Measurements from ENCODE around the gene ABHD5. TPM values are rescaled to one million over a fixed set of nuclear protein-coding genes. Genes with fewer than 3 reads are reported as not detected.

The ABHD5 gene
- total and polyA plus RNA-seq, 2 of the 8 experiments (the other 6 are each of a cell fraction or from before 2014, with no cell fraction given), result 10.5 to 16.4 TPM

GRCh38 chr3:43718296-43718695 lies 27.6 kb downstream of the ABHD5 start:
- Histone ChIP-seq H3K9ac (replicated peaks in 1 of 4; ENCODE audit: extremely low read depth in 1 of 4, low read depth in 3 of 4, low read length in 3 of 4) (no peak overlapping the region), H2BK5ac (ENCODE audit: low read depth, low read length) (no peak overlapping the region), H3K4me2 (ENCODE audit: insufficient read depth in 1 of 2, low read depth in 2 of 2, low read length in 2 of 2) (no peak overlapping the region), H3K23me2 (ENCODE audit: low read depth, low read length) (no peaks in the 10 kb centered on the region), H3K27ac (ENCODE audit: low read depth, low read length) (no peak overlapping the region), H2AFZ (ENCODE audit: low read length) (no peak overlapping the region), H3K4ac (replicated peaks; ENCODE audit: insufficient read length, low read depth, low read length) (no peak overlapping the region), H2BK12ac (ENCODE audit: low read depth, low read length) (no peak overlapping the region), H3K4me1 (replicated peaks in 1 of 4; ENCODE audit: control insufficient read depth in 3 of 4, insufficient read depth in 4 of 4, low read length in 3 of 4) (no peaks in the 10 kb centered on the region), H3K79me2 (ENCODE audit: control insufficient read depth in 1 of 2, insufficient read depth in 2 of 2, low read length in 2 of 2) (no peaks in the 10 kb centered on the region), H3K23ac (ENCODE audit: insufficient read length) (no peak overlapping the region), H2AK5ac (ENCODE audit: low read depth, low read length) (no peak overlapping the region), H3K9me3 (ENCODE audit: insufficient read depth in 2 of 2, low read depth in 1 of 2, low read length in 1 of 2) (no peaks in the 10 kb centered on the region), H4K5ac (ENCODE audit: insufficient read length, low read depth, low read length) (no peak overlapping the region), H3K27me3 (replicated peaks in 1 of 4; ENCODE audit: control insufficient read depth in 3 of 4, extremely low read depth in 1 of 4, insufficient read depth in 3 of 4, low read length in 3 of 4) (no peaks in the 10 kb centered on the region), H3K36me3 (ENCODE audit: control insufficient read depth in 2 of 4, insufficient read depth in 4 of 4, low read length in 3 of 4) (peaks cover 0 to 11% (median 3%) of the 10 kb centered on the region in 4 experiments; a peak in 4 of 8 replicates), H2BK20ac (ENCODE audit: low read length) (no peak overlapping the region), H4K91ac (replicated peaks; ENCODE audit: insufficient read length, low read length) (no peak overlapping the region), H3K4me3 (ENCODE audit: extremely low read depth in 1 of 4, insufficient read depth in 2 of 4, low read depth in 3 of 4, low read length in 4 of 4) (no peak overlapping the region), H3K14ac (ENCODE audit: insufficient read length) (no peak overlapping the region), H3K56ac (replicated peaks; ENCODE audit: insufficient read length, low read depth, low read length) (no peak overlapping the region), H3K79me1 (ENCODE audit: low read depth, low read length) (no peaks in the 10 kb centered on the region), H2BK15ac (ENCODE audit: low read length) (no peak overlapping the region), H4K8ac (ENCODE audit: extremely low read depth, insufficient read depth, low read length) (no peak overlapping the region), H4K20me1 (replicated peaks in 1 of 2; ENCODE audit: control insufficient read depth in 1 of 2, insufficient read depth in 2 of 2, low read length in 2 of 2) (peaks cover 0 to 2% of the 10 kb centered on the region in 2 experiments), H3K18ac (ENCODE audit: extremely low read depth, low read length) (no peak overlapping the region), H2BK120ac (replicated peaks; ENCODE audit: low read depth, low read length) (no peak overlapping the region)
- ChIA-PET POLR2A (ENCODE audit: partially characterized antibody) (no interaction called here), CTCF (ENCODE audit: partially characterized antibody) (interaction anchor here (0.5 kb wide), 1 partner anchor 136 kb away, joined by 4 read pairs; no protein-coding TSS in a partner anchor)
- no peak for TF ChIP-seq JUN (IDR thresholded peaks at IDR 0.05; ENCODE audit: low read depth, low read length)
- TF ChIP-seq BRCA1 (IDR thresholded peaks at IDR 0.05; ENCODE audit: low read depth, low read length), result no peak
- TF ChIP-seq YY1 (IDR thresholded peaks at IDR 0.05; ENCODE audit: low read depth, low read length), result no peak
- TF ChIP-seq CTBP2 (IDR thresholded peaks at IDR 0.05; ENCODE audit: borderline replicate concordance, insufficient read depth, insufficient read length, low read length), result no peak
- TF ChIP-seq SP2 (IDR thresholded peaks at IDR 0.05; ENCODE audit: low read length), result no peak
- TF ChIP-seq PHF8 (conservative IDR thresholded peaks at IDR 0.05; ENCODE audit: low read depth, low read length), result no peak
- TF ChIP-seq KDM4A (IDR thresholded peaks at IDR 0.05; ENCODE audit: low read depth, low read length, severe bottlenecking), result no peak
- 92% methylated on average over 2 of the region's 2 CpGs; no CpG with 5 or more reads in 1 of the 2 experiments for WGBS, 2 experiments (ENCODE audit: extremely low coverage in 1 of 2, insufficient coverage in 1 of 2, insufficient read length in 1 of 2, insufficient replicate concordance in 2 of 2, low coverage in 1 of 2, low lambda C conversion rate in 2 of 2, missing lambda C conversion rate in 1 of 2)
- FAIRE-seq (no peak), DNase-seq (ENCODE audit: low read depth in 1 of 2, low spot score in 2 of 2) (no peak)
